ENCODE data around the gene RMDN2. TPM values are rescaled to one million over a fixed set of nuclear protein-coding genes. Genes with fewer than 3 reads are reported as not detected.

The RMDN2 gene
- total and polyA plus RNA-seq, 12 donors = 28.5 to 126 (median 55.9) TPM

GRCh38 chr2:38065502-38066135 lies 140.5 kb downstream of the RMDN2 start:
- TF ChIP-seq POLR2A (IDR thresholded peaks at IDR 0.05) (no peak), CTCF (IDR thresholded peaks at IDR 0.05) (no peak)
- H3K36me3 ChIP-seq (replicated peaks in 1 of 2) = no peaks in the 10 kb centered on the region
- intact Hi-C loops (cut with DNase I) = no loop called here
- H3K4me1 ChIP-seq (replicated peaks in 1 of 2) = peaks cover 0 to 7% of the 10 kb centered on the region in 2 donors
- 77 to 88% (median 82%) methylated on average over 6 of the region's 6 CpGs for WGBS, 4 donors
- H3K27me3 ChIP-seq = no peaks in the 10 kb centered on the region
- DNase-seq = no peak
- no peak overlapping the region for H3K4me3 ChIP-seq
- H3K9me3 ChIP-seq (replicated peaks in 1 of 3) = no peaks in the 10 kb centered on the region
- peak overlapping the region in 1 of 5 donors; percentile 2 for H3K27ac ChIP-seq

GRCh38 chr2:38066421-38067115 lies 141.5 kb downstream of the RMDN2 start:
- Histone ChIP-seq H3K9me3 (replicated peaks in 1 of 3) (no peaks in the 10 kb centered on the region), H3K4me1 (replicated peaks in 1 of 2) (peaks cover 0 to 7% of the 10 kb centered on the region in 2 donors), H3K27ac (peak overlapping the region in 1 of 5 donors; percentile 13), H3K27me3 (no peaks in the 10 kb centered on the region), H3K36me3 (replicated peaks in 1 of 2) (no peaks in the 10 kb centered on the region), H3K4me3 (peak overlapping the region in 1 of 4 donors; percentile 7)
- TF ChIP-seq POLR2A (IDR thresholded peaks at IDR 0.05) (no peak), CTCF (IDR thresholded peaks at IDR 0.05) (no peak)
- DNase-seq = no peak
- WGBS, 4 donors = 72 to 83% (median 81%) methylated on average over 6 of the region's 6 CpGs
- intact Hi-C loops (cut with DNase I) = no loop called here

Other genes starting within 250 kb of the RMDN2 start
- 100 to 1,000 TPM in 2 of 9 donors, 10 to 100 TPM in 6, 1 to 10 TPM in 1; 2.5 to 118 (median 39.8) TPM for gene CYP1B1, start 150.9 kb downstream of the RMDN2 start, total RNA-seq
- gene CYP1B1, start 150.9 kb downstream of the RMDN2 start, polyA plus RNA-seq = 10 to 100 TPM in 2 of 3 donors, 1 to 10 TPM in 1; 9.7 to 16.7 (median 13.7) TPM